NCI-H1105 treated with DMSO at 0.1 percent for 48 hours (cell line): ENCODE results near the gene TNC.

ENCODE experiments used
- DNase-seq: peaks from one replicate; lab custom pipeline; 2025; lab: John Stamatoyannopoulos, UW

Gene TNC

DNA sequence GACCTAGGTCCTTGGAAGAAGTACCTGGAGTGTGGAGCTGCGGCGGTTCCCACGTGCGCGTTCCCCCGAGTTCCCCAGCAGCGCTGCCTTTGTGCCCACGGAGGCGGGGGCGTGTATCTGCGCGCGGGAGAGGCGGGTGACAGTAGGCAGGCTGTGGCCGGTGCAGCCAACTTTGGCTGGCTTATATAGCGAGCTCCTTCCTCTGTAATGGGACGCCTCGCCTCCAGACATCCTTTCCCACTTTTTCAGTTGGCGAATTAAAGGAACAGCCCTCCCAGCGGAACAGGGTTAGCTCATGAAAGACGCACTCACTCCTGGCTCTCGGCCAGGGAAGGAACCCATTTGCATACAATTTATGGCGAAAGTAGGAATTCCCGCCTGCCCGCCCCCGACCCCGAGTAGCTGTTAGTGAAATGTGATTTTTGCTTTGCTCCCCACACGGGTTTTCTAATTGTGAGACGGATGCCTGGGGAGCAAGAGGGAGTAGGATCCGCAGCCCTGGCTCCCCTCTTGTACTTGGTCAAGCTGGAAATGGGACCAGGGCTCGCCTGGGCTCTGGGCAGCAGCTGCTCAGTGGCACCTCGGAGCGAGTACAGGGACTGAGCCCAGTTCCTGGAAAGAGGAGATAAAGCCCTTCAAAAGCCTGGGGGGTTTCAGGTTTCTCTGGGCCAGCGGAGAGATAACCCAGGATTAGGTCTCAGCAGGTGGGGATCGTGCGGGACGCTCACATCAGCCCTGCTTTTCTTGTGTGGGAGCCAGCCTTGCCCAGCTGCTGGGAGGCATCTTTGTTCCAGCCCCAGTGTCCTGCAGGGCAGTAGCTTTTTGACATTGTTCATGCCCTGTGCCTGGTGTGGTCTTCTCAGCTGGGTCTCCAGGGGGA is at the start of gene TNC:
TNC (minus strand) TSS at position 159 of the 880 bp plus-strand sequence. CDS start 27,139 bp downstream, outside the sequence.
- peak; percentile 64 for DNase-seq

- DNase-seq, result no peak
Measured at GRCh38 chr9:115167175-115167574, 49.2 kb upstream of the TNC start.

DNA sequence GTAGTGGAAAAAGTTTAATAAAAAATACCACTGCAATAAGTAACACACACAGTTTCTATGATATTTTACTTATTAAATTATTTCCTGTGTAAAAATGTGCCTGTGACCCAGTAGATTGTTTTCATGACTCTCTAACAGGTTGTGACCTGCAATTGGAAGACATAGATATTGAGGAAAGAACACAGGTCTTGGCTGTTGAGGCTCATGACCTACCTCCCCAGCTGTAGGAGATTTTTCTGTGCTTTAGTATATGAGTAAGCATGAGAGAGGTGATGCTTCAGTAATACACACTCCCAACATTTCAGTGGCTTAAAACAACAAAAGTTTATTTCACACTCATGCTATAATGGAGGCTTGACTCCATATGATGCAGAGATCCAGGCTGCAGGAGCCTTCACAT is 47.3 kb upstream of the TNC start:
- no peak for DNase-seq

- peak; percentile 82 for DNase-seq
Measured at GRCh38 chr9:115164511-115164974, 46.6 kb upstream of the TNC start.

DNA sequence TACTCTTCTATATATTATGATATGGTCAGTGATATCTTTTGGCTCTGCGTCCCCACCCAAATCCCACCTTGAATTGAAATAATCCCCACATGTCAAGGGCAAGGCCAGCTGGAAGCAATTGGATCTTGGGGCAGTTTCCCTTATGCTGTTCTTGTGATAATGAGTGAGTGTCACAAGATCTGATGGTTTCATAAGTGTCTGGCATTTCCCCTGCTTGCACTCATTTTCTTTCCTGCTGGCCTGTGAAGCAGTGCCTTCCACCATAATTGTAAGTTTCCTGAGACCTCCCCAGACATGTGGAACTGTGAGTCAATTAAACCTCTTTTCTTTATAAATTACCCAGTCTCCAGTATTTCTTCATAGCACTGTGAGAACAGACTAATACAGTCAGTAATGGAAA is 45.0 kb upstream of the TNC start:
- no peak for DNase-seq

DNA sequence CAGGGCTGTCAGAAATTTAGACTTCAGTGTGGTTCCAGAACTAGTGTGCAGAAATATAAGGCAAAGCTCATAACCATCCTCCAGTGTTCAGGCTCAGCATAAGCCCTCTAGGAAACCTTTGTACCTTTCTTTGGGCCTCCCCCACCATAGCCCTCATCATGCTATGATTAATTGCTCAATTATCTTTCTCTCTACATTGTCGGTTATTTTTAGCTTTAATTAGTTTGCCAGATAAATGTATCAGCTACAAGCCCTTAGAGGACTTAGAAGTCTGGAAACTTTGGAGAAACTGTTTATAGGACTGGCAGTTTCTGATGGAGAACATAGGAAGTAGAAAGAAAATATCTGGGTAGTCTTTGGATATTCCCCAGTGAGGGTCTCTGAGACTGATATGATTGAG is 43.5 kb upstream of the TNC start:
- peak; percentile 14 for DNase-seq

GRCh38 chr9:115158661-115159481 is 40.9 kb upstream of the TNC start:
- DNase-seq, result no peak

DNA sequence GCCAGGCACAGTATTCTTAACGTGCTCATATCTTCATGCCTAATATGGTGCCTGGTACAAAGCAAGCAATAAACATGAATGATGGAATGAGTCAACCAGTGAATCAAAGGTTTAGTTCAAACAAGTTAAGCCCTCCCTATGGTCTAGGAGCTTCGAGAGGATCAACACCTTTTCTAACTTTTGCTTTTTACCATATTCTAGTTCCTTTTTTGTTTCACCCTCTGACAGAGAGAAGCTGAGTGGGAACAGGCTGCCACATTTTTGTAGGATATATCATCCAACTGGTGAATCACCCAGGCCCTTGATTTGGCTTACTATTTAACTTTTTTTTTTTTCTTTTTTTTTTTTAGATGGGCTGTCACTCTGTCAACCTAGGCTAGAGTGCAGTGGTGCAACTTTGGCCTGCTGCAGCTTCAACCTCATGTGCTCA is 39.3 kb upstream of the TNC start:
- no peak for DNase-seq

DNA sequence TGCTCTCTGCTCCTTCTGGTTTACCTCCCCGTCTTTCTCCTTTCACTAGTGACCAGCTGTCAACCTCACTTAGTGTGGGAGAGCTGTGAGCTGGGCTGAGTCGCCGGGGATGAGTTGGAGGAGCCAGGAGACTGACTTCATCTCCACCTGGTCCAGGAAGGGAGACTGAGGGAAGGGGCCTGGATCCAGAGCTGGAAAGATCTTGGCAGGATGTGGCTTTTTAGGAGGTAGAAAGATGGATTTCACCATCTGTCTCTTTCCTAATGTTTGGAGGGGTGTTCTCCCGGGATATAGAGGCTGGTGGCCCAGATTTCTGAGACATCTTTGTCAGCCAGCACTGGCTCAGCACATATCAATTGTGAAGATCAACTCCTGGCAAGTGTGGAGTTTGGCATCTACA is 37.1 kb upstream of the TNC start:
- no peak for DNase-seq

DNA sequence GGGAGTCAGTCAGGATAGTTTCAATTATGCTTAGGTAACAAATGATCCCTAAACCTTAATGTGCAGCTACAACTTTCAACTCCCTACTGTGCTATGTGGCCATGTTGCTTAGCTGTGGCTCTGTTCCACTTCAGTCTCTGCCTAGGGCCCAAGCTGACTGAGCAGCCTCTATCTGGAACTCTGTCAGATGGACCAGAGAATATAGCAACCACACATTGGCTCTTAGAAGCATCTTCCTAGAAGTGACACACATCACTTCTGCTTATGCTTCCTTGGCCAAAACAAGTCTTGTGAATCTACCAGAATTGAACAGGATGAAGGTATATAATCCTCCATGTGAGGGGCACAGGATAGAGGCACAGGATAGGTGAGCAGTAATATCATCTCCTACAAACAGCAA is 36.7 kb upstream of the TNC start:
- no peak for DNase-seq

DNA sequence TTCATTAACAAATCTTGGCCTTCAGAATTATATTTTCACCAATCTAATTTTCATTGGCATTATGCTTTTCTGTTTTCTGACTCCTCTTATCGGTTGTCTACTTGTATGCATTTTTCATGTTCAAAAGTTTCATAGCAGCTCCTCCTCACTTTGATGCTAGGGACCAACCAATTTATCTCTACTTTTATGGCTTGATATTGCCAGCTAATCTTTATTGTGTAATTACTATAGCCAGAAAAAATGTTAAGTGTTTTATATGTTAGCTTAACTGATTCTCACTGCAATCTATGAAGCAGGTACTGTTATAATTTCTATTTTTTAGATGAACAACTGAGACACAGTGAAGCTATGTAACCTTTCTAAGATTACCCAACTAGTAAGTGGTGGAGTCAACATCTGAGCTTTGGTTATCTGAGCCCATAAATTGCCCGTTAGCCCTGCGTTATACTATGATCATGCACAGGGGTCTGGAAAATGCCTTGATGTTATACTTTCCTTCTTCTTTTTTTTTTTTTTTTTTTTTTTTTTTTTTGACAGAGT is 34.4 kb upstream of the TNC start:
- no peak for DNase-seq

GRCh38 chr9:115148721-115149120 is 30.8 kb upstream of the TNC start:
- DNase-seq, result no peak

DNA sequence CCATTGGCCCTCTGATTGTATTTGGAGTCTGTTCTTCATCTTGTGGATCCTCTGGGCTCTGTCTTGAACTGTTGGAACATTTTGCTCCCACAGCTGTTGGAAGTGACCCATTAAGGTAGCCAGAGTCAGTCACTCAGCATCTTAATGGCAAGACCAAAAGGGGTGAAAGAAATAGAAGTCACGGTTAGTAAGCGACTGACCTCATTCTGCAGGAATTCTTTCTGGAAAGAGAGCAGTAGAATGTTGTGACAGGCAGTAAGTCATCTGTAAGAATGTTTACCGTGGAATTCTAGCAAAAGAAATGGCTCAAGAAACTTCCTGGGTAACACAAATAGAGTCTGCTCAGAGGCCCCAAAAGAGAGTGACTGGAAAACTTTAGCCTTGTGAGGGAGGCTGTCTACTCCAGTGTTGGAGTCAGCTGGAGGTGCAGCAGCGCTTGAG is 28.6 kb upstream of the TNC start:
- DNase-seq, result no peak

- no peak for DNase-seq
Measured at GRCh38 chr9:115144706-115145105, 26.7 kb upstream of the TNC start.

DNA sequence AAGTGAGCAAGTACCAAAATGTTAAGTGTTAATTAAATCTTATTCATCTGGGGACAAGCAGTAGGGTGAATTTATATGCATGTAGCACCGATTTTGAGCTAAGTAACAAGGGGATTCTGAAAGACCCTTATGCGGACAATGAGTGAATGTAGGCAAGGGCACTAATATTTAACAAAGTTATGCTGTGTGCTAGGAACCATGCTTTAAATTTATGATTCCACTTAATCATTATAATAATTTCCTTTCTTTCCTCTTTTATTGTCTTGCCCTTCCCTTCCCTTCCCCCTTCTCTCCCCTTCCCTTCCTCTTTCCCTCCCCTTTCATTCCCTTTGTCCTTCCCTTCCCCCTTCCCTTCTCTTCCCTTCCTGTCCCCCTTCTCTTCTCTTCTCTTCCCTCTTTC is 25.7 kb upstream of the TNC start:
- DNase-seq, result no peak

DNA sequence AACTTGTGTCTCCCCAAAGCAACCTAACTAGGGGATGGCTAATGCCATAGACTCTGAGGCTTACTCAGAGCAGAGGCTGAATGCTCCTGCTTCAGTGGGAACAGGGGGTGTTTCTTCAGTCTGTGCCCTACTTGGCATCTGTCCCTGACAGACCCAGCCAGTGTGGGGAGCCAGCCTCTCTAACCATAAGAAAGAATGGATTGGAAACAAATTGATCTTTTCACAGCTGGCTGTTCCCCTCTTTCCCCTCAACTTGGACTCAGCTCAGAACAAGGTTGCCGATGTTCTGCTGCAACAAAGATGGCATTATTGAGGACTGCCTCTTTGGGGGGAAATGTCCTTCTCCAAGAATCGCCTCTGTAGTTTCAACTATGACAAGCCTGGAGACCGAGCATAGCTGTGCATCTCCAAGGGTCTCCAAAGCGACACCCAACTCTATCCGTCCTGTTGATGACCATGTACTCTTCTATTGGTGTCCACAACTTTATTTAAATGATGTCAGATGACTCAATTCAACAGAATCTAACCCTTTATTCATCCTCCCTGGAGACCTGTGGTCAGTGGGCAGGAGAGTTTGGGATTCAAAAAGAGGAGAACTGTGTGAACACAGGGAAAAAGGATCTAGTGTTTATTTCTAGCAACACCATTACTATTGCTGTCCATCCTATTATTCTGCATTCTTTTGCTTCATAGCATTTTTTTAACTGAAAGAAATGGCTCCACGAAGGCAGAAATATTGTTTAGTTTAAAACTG is 24.7 kb upstream of the TNC start:
- DNase-seq, result no peak

DNA sequence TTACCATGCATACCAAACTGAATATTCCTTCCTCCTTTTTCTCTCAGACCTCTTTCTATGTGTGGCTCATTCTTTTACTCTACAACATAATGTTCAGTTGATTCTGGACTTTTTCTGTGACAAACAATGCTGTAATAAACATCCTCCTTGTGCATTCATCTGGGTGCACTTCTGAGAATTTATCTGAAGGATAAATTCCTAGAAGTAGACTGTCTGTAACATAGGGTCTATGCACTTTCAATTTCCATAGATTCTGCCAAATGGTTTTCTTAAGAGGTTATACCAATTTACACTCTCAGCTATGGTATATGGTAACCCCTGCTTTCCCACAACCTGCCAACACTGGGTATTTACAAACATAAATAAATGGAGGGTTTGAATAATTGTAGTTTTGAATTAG is 24.1 kb upstream of the TNC start:
- DNase-seq, result no peak

GRCh38 chr9:115141612-115142011 is 23.7 kb upstream of the TNC start:
- DNase-seq, result no peak

GRCh38 chr9:115138151-115138550 is 20.2 kb upstream of the TNC start:
- no peak for DNase-seq

DNA sequence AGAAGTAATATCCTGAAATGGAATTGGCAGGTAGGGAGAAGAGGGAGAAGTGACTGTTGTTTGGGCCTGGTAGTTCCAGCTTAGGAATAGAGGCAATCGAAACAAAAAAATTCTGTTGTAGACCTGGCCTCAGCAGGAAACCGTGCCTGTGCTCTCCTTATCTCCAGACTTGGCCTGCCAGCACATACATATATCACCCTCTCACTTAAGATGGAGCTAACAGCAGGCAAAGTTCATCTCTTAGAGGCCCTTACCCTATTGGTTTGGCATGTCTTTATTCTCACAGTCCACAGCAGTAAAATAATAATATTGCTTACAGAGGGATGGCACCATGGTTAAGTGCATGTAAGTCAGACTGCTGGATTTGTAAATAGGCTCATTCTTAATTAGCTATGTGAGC is 19.6 kb upstream of the TNC start:
- no peak for DNase-seq

DNA sequence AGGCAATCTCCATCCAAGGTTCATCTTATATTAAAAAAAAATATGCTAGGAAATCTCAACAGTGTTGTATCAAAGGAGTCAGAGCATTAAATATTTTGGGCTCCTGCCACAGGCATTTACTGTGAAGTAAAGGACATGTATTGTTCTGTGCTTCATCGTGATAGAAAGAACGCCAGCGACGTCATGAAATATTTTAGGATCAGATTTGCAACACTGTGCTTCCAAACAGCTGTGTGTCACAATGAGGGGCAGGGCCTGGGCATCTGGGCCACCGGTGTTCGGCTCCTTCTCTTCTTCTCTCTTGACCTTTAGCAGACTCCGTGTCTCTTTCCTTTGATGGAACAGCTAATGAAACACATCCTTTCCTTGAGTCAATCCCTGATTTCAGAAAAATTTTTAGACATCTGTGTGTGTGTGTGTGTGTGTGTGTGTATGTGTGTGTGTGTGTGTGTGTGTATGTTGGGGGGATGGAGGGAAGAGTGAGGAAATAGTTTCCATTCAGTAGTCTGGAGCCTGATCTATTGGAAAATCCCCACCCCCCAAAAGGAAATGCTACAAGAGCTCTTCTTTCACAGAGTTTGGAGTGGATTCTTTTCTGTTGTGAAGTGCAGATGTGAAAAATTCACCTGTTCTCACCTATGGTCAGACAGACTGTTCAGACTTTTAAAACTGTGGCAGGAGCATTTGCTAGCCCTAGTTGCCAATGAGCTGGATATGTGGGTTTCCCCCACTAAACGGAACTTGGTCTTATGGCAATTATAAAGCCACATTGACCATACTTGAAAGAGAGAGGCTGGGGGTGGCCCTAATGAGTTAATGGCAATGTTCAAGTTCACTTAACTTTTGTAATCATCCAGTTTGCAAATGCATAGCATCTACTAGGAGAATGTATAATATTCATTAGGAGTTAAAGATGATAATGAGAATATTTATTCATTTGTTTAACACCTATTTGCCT is 18.1 kb upstream of the TNC start:
- no peak for DNase-seq
